NB4 (cell line): ENCODE data around the gene TBX21.

Source experiments
- DNase-seq: peaks from one replicate; pipeline ENCODE4 v3.0.0; 2010; ENCODE audit warnings: low read depth
- H3K4me3 ChIP-seq: one replicate; pipeline ENCODE4 v1.5.1; 2011; ENCODE audit warnings: mild to moderate bottlenecking, low read depth, low read length, moderate library complexity
- MYC ChIP-seq: IDR thresholded peaks from 2 replicates; pipeline ENCODE4 v1.6.1; 2011; ENCODE audit warnings: low read depth, low read length
- POLR2A ChIP-seq: IDR thresholded peaks from 2 replicates; pipeline ENCODE4 v1.6.1; 2011; ENCODE audit warnings: mild to moderate bottlenecking; ENCODE audit not compliant: insufficient read length; ENCODE audit errors: extremely low read depth
- TF ChIP-seq, protein P1 (sequence below): IDR thresholded peaks from 2 replicates; pipeline ENCODE4 v1.6.1; 2011; ENCODE audit warnings: low read depth, low read length
- TF ChIP-seq, protein P2 (sequence below): IDR thresholded peaks from one replicate; pipeline ENCODE4 v1.5.1; 2012; ENCODE audit warnings: low read depth, low read length

TBX21 gene

DNA sequence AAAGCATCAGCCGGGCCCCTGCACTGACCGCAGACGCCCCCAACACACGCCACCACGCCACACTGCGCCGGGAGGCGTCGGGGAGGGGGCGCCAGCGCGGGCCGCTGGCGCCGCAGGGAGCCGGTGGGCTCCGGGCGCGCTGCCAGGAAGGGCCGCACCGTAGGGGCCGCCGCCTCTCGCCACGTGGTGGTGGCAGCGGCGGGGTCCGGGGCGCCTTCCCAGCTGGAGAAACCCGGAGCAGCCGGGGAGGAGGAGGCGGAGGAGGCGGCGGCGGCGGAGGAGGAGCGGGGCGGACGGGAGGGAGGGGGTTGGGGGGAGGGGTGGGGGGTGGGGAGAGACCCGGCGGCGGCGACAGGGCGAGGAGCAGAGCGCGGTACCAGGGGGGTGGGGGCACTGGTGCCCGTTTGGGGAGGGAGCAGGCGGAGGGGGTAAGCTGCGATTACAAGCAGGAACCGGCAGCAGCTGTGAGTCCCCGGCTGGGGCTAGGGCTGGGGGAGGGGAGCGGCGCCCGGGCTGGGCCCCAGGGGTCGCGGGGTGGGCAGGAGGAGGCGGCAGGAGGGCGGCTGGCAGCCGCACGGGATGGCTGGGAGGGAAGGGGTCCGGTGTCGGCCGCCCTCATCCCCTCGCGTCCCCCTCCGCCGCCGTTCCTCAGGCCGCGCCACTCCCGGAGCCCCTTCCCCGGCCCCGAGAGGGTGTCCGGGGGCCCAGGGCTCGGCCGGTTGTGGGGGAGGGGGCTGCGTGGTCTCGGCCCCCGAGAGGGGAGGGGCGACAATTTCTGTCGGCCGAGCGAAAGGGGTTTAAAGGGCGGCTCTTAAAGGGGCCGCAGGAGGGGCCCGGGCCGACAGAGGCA lies 39.1 kb upstream of the TBX21 start, which contains the start of gene TBKBP1:
Gene TBKBP1, plus strand, starts transcription at position 431 of the 850 bp plus-strand sequence. CDS start 1,952 bp downstream, outside the sequence.
- TF ChIP-seq POLR2A = no peak
- TF ChIP-seq, protein P1, sequence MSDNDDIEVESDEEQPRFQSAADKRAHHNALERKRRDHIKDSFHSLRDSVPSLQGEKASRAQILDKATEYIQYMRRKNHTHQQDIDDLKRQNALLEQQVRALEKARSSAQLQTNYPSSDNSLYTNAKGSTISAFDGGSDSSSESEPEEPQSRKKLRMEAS = peak; percentile 22; the same call in 1 of the 2 replicates
- TF ChIP-seq MYC = no peak; the same call in 1 of the 2 replicates
- TF ChIP-seq, protein P2, sequence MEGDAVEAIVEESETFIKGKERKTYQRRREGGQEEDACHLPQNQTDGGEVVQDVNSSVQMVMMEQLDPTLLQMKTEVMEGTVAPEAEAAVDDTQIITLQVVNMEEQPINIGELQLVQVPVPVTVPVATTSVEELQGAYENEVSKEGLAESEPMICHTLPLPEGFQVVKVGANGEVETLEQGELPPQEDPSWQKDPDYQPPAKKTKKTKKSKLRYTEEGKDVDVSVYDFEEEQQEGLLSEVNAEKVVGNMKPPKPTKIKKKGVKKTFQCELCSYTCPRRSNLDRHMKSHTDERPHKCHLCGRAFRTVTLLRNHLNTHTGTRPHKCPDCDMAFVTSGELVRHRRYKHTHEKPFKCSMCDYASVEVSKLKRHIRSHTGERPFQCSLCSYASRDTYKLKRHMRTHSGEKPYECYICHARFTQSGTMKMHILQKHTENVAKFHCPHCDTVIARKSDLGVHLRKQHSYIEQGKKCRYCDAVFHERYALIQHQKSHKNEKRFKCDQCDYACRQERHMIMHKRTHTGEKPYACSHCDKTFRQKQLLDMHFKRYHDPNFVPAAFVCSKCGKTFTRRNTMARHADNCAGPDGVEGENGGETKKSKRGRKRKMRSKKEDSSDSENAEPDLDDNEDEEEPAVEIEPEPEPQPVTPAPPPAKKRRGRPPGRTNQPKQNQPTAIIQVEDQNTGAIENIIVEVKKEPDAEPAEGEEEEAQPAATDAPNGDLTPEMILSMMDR = no peak
- peak; percentile 91 for DNase-seq
- H3K4me3 ChIP-seq = peak within 1 kb of the TSS; percentile 77

DNA sequence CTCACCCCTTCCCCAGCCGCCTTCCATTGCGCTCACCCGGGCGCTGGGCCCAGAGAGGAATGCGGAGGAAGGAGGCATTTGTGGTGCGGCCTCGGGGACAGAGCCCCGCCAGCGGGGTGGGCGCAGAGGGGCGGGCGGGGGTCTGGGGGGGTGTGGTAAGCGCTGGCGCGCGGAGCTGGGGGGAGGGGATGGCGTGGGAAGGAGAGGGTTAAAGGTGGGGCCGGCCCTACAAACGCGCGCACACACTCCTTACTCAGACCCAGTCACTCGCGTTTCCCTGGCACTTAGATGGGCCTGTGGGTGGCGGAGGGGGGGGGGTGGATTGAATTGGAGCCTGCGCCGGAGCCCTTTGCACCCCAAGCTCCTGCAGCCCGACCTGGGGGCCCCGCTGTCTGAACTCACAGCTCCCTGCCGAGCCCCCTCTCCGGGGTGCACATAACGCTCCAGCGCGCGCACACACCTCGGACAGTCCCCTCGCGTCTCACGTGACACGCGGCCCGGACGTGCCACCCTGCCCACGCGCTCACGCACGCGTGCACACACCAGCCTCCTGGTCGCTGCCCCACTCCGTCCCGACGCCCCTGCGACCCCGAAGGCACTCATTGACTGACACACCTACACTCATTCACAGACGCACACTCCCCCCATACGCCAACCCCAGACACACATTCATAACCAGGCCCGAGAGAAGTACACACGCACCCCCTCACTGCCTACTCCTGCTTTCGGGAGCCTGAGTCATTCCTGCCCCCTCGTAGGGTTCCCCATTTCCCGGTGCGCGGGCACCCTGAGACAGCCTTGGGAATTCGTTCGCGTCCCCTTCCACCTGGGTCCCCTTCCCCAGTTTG lies 38.2 kb upstream of the TBX21 start:
- DNase-seq = peak; percentile 80
- TF ChIP-seq POLR2A = peak; percentile 27
- TF ChIP-seq, protein P2 = no peak
- TF ChIP-seq, protein P1 = peak; percentile 85
- TF ChIP-seq MYC = peak; percentile 70
- H3K4me3 ChIP-seq = peak overlapping the region; percentile 77

DNA sequence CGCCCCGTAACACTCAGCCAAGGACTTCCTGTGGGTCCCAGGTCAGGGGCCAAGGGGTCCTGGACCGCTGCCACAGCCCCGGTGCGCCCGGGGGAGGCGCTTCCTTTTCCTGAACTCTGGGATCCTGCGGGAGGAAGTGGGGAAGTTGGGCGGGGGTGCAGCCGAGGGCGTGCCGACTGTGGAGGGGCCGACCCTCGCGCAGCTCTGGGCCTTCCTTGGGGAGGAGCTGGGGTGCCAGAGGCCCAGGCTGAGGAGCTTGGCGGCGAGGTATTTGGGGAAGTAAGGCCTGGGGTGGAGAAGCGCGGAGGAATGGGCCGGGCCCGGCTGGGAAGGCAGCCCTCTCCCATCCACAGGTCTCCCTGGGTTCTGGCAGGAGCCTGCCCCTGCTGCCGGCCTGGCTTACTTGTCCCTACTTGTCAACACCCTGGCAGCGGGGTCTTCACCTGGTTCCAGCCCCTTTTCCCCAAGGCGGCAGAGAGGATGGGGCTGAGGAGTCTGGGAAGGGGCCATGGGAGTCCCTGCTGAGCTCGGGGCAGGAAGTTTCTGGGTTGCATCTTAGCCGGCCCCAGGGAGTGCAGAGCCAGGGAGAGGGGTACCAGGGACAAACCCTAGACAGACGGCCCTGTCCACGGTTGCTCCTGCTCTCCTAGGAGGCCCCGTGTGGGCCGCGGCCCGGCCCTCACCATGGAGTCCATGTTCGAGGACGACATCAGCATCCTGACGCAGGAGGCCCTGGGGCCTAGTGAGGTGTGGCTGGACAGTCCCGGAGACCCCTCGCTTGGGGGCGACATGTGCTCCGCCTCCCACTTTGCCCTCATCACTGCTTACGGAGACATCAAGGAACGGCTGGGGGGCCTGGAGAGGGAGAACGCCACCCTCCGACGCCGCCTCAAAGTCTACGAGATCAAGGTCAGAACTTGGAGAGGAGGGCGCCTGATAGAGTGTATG lies 37.3 kb upstream of the TBX21 start:
- peak overlapping the region; percentile 77 for H3K4me3 ChIP-seq
- TF ChIP-seq POLR2A (no peak), MYC (no peak)
- TF ChIP-seq, protein P2 = no peak
- TF ChIP-seq, protein P1 = no peak
- DNase-seq = peak; percentile 92

DNA sequence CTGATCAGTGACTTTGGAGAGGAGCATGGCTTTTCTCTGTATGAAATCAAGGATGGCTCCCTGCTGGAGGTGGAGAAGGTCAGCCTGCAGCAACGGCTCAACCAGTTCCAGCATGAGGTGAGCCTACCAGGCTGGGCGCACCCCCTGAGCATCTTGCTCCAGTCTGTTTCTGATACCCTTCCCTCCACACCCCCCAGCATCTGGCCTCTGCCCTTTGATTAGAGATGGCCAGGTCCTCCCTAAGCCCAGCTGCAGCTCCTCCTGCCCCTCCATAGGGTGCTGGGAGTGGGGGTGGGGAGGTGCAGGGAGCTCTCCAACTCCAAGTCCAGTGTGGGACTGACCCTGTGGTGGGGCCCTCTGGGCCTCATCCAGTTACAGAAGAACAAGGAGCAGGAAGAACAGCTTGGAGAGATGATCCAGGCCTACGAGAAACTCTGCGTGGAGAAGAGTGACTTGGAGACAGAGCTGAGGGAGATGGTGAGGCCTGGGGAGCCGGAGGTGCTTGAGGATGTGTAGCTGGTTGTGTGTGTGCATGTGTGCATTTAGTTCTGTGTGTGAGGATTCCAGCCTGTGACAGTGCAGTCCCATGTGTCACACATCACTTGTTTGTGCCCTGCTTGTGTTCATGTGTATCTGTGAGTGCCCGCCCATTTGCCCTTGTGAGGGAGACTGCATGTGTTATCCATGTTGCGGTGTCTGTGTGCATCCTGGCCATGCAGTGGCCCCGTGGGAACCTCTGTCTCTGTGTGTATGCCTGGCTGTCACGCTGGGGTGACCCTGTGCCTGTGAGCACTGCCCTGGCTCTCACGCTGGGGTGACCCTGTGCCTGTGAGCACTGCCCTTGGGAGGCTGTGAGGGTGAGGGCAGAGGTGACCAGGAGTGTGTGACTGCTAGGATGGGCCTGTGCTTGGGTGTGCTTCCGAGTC lies 36.1 kb upstream of the TBX21 start:
- H3K4me3 ChIP-seq = no peak overlapping the region
- TF ChIP-seq, protein P2 = no peak
- TF ChIP-seq POLR2A = no peak
- TF ChIP-seq MYC = no peak
- TF ChIP-seq, protein P1 = no peak
- no peak for DNase-seq
